NCI-H524 (cell line): Measurements from ENCODE around the gene KASH5.

ENCODE experiments used
- DNase-seq, 2 experiments: peaks; one replicate each; lab custom pipeline; 2025; lab: John Stamatoyannopoulos, UW

The KASH5 gene

GRCh38 chr19:49395581-49396407 is 7.7 kb downstream of the KASH5 start:
- peak; percentile 96 to 98 for DNase-seq

GRCh38 chr19:49396738-49397505 is 8.9 kb downstream of the KASH5 start:
- no peak for DNase-seq

- no peak for DNase-seq
These were observed 10.1 kb downstream of the KASH5 start for GRCh38 chr19:49398001-49398615.

- DNase-seq: no peak
These were observed 10.9 kb downstream of the KASH5 start for GRCh38 chr19:49398931-49399330.

GRCh38 chr19:49400029-49400428 is 12.0 kb downstream of the KASH5 start:
- DNase-seq: no peak

- DNase-seq: peak; percentile 98 to 100
These were observed 15.5 kb downstream of the KASH5 start for GRCh38 chr19:49403404-49404187.

- DNase-seq: no peak
These were observed 19.0 kb downstream of the KASH5 start for GRCh38 chr19:49407079-49407478.

- DNase-seq: no peak
These were observed 19.5 kb downstream of the KASH5 start for GRCh38 chr19:49407482-49408015.

GRCh38 chr19:49408816-49409440 is 20.9 kb downstream of the KASH5 start:
- no peak for DNase-seq

- DNase-seq: no peak
These were observed 21.5 kb downstream of the KASH5 start for GRCh38 chr19:49409441-49410029.

GRCh38 chr19:49411681-49412326 is 23.8 kb downstream of the KASH5 start:
- DNase-seq: no peak

GRCh38 chr19:49413348-49413747 is 25.3 kb downstream of the KASH5 start:
- no peak for DNase-seq

- DNase-seq: no peak
These were observed 26.2 kb downstream of the KASH5 start for GRCh38 chr19:49414256-49414655.

GRCh38 chr19:49415102-49415809 is 27.2 kb downstream of the KASH5 start:
- no peak for DNase-seq

- DNase-seq: no peak
These were observed 27.8 kb downstream of the KASH5 start for GRCh38 chr19:49415810-49416200.

GRCh38 chr19:49417088-49417487 is 29.0 kb downstream of the KASH5 start:
- DNase-seq: no peak

- DNase-seq: peak; percentile 41 to 76
These were observed 30.5 kb downstream of the KASH5 start for GRCh38 chr19:49418511-49418910.

GRCh38 chr19:49419173-49419572 is 31.1 kb downstream of the KASH5 start:
- no peak for DNase-seq

GRCh38 chr19:49420227-49420626 is 32.2 kb downstream of the KASH5 start:
- DNase-seq: no peak
